ENCODE measurements around the gene AKT3. TPM values are rescaled to one million over a fixed set of nuclear protein-coding genes. Genes with fewer than 3 reads are reported as not detected.

The AKT3 gene
- total RNA-seq, 1 donor from 2014 or later, result 107 TPM

DNA sequence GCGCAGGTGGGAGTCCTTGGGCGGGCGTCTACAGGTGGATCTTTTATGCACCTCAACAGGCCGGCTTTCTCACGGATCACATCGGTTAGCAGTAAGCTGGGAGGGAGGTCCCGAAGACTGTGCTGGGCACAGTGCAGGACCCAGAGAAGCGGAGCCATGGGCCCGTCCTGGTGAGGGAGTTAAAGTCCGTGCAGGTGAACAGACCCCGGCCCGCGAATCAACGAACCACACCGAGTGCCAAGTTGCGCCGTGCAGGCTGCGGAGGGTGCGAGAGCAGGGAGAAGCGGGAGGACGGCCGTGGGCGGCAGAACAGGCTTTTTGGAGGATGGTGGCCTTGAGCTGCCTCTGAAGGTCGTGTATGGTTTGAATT is 360.9 kb downstream of the AKT3 start:
- no peak overlapping the region for H3K27ac Mint-ChIP-seq (ENCODE audit: unreplicated experiment)
- H3K4me1 Mint-ChIP-seq (ENCODE audit: unreplicated experiment), result peaks cover 6% of the 10 kb centered on the region
- H3K27me3 Mint-ChIP-seq (ENCODE audit: unreplicated experiment), result no peaks in the 10 kb centered on the region
- TF ChIP-seq, protein P1, sequence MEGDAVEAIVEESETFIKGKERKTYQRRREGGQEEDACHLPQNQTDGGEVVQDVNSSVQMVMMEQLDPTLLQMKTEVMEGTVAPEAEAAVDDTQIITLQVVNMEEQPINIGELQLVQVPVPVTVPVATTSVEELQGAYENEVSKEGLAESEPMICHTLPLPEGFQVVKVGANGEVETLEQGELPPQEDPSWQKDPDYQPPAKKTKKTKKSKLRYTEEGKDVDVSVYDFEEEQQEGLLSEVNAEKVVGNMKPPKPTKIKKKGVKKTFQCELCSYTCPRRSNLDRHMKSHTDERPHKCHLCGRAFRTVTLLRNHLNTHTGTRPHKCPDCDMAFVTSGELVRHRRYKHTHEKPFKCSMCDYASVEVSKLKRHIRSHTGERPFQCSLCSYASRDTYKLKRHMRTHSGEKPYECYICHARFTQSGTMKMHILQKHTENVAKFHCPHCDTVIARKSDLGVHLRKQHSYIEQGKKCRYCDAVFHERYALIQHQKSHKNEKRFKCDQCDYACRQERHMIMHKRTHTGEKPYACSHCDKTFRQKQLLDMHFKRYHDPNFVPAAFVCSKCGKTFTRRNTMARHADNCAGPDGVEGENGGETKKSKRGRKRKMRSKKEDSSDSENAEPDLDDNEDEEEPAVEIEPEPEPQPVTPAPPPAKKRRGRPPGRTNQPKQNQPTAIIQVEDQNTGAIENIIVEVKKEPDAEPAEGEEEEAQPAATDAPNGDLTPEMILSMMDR (IDR thresholded peaks at IDR 0.05), result no peak
- DNase-seq (ENCODE audit: extremely low spot score, unreplicated experiment), result no peak
- no peak overlapping the region for H3K4me3 Mint-ChIP-seq (ENCODE audit: unreplicated experiment)
- H3K9me3 Mint-ChIP-seq (ENCODE audit: unreplicated experiment), result no peaks in the 10 kb centered on the region
- peaks cover 5% of the 10 kb centered on the region for H3K36me3 Mint-ChIP-seq (ENCODE audit: unreplicated experiment)

DNA sequence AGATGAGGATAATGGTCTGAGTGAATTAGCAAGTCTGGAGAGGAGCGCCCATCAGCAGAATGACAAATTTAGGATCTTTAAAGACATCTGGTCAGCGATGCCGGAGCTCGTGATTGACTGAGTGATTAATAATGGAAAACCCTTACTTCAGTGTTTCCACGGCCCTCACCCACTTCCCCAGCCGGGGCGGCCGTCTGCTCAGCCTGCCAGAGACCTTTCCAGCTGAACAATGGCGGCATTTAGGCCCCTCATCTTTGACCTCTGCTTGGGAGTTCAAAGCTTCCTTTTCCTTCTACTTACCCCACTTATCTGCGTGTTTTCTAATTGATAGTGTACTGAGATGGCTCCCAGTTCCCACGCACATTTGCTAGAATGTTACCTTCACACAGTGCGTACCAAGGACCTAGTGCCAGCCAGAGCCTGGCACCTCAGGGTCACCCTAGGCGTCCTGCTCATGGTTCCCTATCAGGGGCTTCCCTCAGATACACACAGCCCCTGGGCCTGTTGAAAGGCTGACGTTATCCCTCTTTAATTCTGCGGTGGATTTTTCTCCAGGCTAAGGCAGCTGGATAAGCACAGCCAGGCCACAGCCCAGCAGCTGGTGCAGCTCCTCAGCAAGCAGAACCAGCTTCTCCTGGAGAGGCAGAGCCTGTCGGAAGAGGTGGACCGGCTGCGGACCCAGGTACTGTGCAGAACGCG is 361.4 kb downstream of the AKT3 start:
- H3K9me3 Mint-ChIP-seq (ENCODE audit: unreplicated experiment), result no peaks in the 10 kb centered on the region
- H3K36me3 Mint-ChIP-seq (ENCODE audit: unreplicated experiment), result peaks cover 3% of the 10 kb centered on the region
- no peak for DNase-seq (ENCODE audit: extremely low spot score, unreplicated experiment)
- no peaks in the 10 kb centered on the region for H3K27me3 Mint-ChIP-seq (ENCODE audit: unreplicated experiment)
- TF ChIP-seq, protein P1 (IDR thresholded peaks at IDR 0.05), result no peak
- no peak overlapping the region for H3K4me3 Mint-ChIP-seq (ENCODE audit: unreplicated experiment)
- H3K27ac Mint-ChIP-seq (ENCODE audit: unreplicated experiment), result no peak overlapping the region
- H3K4me1 Mint-ChIP-seq (ENCODE audit: unreplicated experiment), result peaks cover 7% of the 10 kb centered on the region

DNA sequence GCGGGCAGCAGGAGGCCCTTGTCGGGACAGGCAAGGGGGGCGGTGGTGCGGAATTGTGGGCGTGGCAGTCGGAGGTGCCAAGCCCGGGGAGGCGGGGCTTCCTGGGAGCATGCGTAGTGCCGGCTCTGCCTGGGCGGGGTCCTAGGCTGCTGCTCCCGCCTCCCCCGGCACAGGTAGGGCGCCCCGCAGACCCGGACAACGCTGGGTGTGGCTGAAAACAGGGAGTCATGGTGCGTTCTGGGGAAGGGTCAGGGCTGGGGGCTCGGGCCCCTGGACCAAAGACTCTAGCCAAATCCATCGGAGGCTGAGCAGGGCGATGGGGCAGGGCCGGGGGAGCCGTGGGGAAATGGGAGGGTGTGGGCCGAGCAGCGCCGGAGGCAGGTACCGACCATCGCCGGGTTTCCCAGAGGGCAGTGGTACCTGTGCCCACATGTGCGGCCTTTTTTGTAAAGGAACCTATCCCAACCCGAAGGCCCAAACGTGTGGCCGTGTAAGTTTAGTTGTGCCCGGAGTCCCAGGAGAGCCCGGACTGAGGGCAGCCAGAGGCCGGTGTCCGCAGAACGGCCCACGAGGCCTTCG is 362.3 kb downstream of the AKT3 start:
- Mint-ChIP-seq H3K9me3 (ENCODE audit: unreplicated experiment) (no peaks in the 10 kb centered on the region), H3K27ac (ENCODE audit: unreplicated experiment) (no peak overlapping the region), H3K36me3 (ENCODE audit: unreplicated experiment) (no peaks in the 10 kb centered on the region), H3K4me1 (ENCODE audit: unreplicated experiment) (peaks cover 6% of the 10 kb centered on the region), H3K27me3 (ENCODE audit: unreplicated experiment) (no peaks in the 10 kb centered on the region), H3K4me3 (ENCODE audit: unreplicated experiment) (no peak overlapping the region)
- DNase-seq (ENCODE audit: extremely low spot score, unreplicated experiment), result no peak
- TF ChIP-seq, protein P1 (IDR thresholded peaks at IDR 0.05), result no peak

DNA sequence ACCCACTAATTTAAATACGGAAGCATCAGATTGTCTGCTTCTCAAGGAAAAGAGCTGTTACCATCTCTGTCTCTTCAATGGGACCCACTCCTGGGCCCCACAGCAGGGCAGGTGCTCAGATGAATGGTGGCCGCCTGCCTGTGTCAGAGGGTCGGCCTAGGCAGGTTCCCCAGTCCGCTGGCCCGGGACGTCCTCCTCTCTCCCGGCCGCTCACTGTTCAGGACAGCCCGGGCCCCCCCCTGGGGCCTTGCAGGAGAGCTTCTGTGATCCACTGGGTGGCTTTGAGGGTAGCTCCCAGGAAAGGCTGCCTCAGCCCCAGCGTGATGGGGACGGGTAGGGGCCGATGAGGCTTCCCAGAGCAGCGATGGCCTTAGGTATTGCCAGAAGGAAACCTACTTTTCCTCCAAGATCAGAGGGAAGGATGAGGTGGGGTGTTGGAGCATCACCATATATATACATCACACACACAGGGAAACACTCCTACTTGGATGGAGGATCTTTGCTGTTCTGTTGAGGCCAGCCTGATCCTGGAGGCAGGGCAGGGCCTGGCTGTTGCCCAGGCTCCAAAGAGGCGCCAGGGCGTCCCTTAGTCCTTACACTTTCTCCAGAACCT is 362.9 kb downstream of the AKT3 start:
- Mint-ChIP-seq H3K27ac (ENCODE audit: unreplicated experiment) (no peak overlapping the region), H3K4me1 (ENCODE audit: unreplicated experiment) (peaks cover 12% of the 10 kb centered on the region), H3K4me3 (ENCODE audit: unreplicated experiment) (no peak overlapping the region), H3K27me3 (ENCODE audit: unreplicated experiment) (no peaks in the 10 kb centered on the region), H3K9me3 (ENCODE audit: unreplicated experiment) (no peaks in the 10 kb centered on the region), H3K36me3 (ENCODE audit: unreplicated experiment) (no peaks in the 10 kb centered on the region)
- no peak for DNase-seq (ENCODE audit: extremely low spot score, unreplicated experiment)
- TF ChIP-seq, protein P1 (IDR thresholded peaks at IDR 0.05), result no peak

DNA sequence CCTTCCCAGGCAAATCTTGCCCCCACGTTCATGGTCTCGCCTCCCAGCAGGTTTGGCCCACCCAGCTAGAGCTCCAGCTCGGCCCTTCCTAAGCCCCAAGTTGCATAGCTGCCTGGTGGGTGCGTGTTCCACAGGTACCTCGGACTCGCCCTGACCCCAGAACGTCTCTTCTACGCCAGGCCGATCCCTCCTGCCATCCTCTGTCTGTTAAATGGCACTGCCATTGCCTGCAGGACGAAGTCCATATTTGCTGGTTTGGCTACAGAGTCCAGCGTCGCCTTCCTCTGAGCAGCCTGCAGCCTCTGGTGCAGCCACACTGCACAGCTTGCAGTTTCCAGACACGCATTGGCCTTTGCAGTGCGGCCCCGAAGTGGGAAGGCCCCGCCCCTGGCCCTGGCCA is 366.1 kb downstream of the AKT3 start:
- no peaks in the 10 kb centered on the region for H3K27me3 Mint-ChIP-seq (ENCODE audit: unreplicated experiment)
- no peak for DNase-seq (ENCODE audit: extremely low spot score, unreplicated experiment)
- TF ChIP-seq, protein P1 (IDR thresholded peaks at IDR 0.05), result no peak
- H3K27ac Mint-ChIP-seq (ENCODE audit: unreplicated experiment), result no peak overlapping the region
- no peaks in the 10 kb centered on the region for H3K36me3 Mint-ChIP-seq (ENCODE audit: unreplicated experiment)
- H3K4me1 Mint-ChIP-seq (ENCODE audit: unreplicated experiment), result peaks cover 14% of the 10 kb centered on the region
- H3K4me3 Mint-ChIP-seq (ENCODE audit: unreplicated experiment), result peak overlapping the region; percentile 60
- H3K9me3 Mint-ChIP-seq (ENCODE audit: unreplicated experiment), result no peaks in the 10 kb centered on the region
